Loucy (cell line): ENCODE results near the gene LMNTD1.

Experiments used
- EZH2phosphoT487 ChIP-seq: fragments of 200-600 bp; IDR thresholded peaks from 2 replicates; pipeline ENCODE4 v1.6.1; 2018; ENCODE audit warnings: antibody characterized with exemption, mild to moderate bottlenecking, moderate library complexity, borderline replicate concordance
- TF ChIP-seq, protein P1 (sequence below): fragments of 200-600 bp; sonication (generic); conservative IDR thresholded peaks from 2 replicates; pipeline ENCODE4 v1.5.1; 2014; ENCODE audit warnings: mild to moderate bottlenecking, antibody characterized with exemption, low read length

DNA sequence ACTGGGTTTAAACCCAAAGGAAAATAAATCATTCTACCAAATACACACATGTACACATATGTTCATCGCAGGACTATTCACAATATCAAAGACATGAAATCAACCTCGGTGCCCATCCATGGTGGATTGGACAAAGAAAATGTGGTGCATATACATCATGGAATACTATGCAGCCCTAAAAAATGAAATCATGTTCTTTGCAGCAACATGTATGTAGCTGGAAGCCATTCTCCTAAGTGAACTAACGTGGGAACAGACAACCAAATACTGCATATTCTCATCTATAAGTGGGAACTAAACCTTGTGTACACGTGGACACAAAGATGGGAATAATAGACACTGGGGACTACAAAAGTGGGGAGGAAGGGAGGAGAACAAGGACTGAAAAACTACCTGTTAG lies 96.6 kb downstream of the LMNTD1 start:
- TF ChIP-seq, protein P1, sequence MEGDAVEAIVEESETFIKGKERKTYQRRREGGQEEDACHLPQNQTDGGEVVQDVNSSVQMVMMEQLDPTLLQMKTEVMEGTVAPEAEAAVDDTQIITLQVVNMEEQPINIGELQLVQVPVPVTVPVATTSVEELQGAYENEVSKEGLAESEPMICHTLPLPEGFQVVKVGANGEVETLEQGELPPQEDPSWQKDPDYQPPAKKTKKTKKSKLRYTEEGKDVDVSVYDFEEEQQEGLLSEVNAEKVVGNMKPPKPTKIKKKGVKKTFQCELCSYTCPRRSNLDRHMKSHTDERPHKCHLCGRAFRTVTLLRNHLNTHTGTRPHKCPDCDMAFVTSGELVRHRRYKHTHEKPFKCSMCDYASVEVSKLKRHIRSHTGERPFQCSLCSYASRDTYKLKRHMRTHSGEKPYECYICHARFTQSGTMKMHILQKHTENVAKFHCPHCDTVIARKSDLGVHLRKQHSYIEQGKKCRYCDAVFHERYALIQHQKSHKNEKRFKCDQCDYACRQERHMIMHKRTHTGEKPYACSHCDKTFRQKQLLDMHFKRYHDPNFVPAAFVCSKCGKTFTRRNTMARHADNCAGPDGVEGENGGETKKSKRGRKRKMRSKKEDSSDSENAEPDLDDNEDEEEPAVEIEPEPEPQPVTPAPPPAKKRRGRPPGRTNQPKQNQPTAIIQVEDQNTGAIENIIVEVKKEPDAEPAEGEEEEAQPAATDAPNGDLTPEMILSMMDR = no peak
- no peak for TF ChIP-seq EZH2phosphoT487
